K562 (cell line): Measurements from ENCODE around the gene TM4SF20. TPM values are rescaled to one million over a fixed set of nuclear protein-coding genes. Genes with fewer than 3 reads are reported as not detected.

ENCODE experiments used
- ATAC-seq: fragments of 200-7000 bp; cut with Tn5 transposase; 3 replicates; pipeline ENCODE4 v1.9.1; 2020; ENCODE audit warnings: moderate library complexity
- BruUV-seq: library from RNA; stranded (reverse); fragments of 400-500 nt; replicated peaks from 2 replicates; lab custom pipeline; 2021; lab: Mats Ljungman, UMichigan
- CTCF ChIA-PET: fragments of 300-600 bp; formaldehyde crosslinking; extraction: SDS; loops from one replicate; lab custom pipeline; 2021; ENCODE audit warnings: low intra/inter-chr PET ratio; lab: Yijun Ruan, JAX
- POLR2A ChIA-PET: fragments of 300-600, 350-650 bp; sonication (Branson Sonifier 250); formaldehyde crosslinking; extraction: SDS; loops from one replicate; lab custom pipeline; 2021; ENCODE audit warnings: antibody characterized with exemption, inconsistent platforms; lab: Yijun Ruan, JAX
- DNase-seq, 4 experiments: peaks; one replicate each; pipeline versions ENCODE4 v3.0.0 to v3.0.0-alpha.2; 2011 to 2018; ENCODE audit warnings: low spot score in 3 of 4, mixed read lengths in 3 of 4; ENCODE audit errors: extremely low read depth in 1 of 4
- FAIRE-seq: peaks from 2 replicates; lab custom pipeline; 2011; peaks lifted over from hg19 to GRCh38; lab: Jason Lieb, UNC
- H2AFZ ChIP-seq: 2 replicates; pipeline ENCODE4 v1.6.0; 2011; ENCODE audit warnings: low read depth, low read length, control low read depth, inconsistent platforms
- H3K27ac ChIP-seq: fragments of 200-600 bp; 3 replicates; pipeline ENCODE4 v1.8.0; 2011; ENCODE audit warnings: low read depth, mild to moderate bottlenecking, control low read depth, inconsistent platforms, low read length, moderate library complexity, mixed read lengths; ENCODE audit errors: extremely low read depth
- H3K27me3 ChIP-seq, 2 experiments: fragments of 300-600 bp in 1 of 2; 2 replicates in 1 of 2; 3 replicates in 1 of 2; pipeline versions ENCODE4 v1.6.0 to v1.8.0; 2011; ENCODE audit warnings: inconsistent platforms in 2 of 2, low read length in 2 of 2, mild to moderate bottlenecking in 1 of 2, mixed read lengths in 1 of 2, moderate library complexity in 1 of 2; ENCODE audit not compliant: control insufficient read depth in 2 of 2, insufficient read depth in 2 of 2
- H3K36me3 ChIP-seq: fragments of 300-600 bp; 3 replicates; pipeline ENCODE4 v1.8.0; 2011; ENCODE audit warnings: mild to moderate bottlenecking, low read length, inconsistent platforms; ENCODE audit not compliant: control insufficient read depth, insufficient read depth
- H3K4me1 ChIP-seq, 2 experiments: fragments of 200-600 bp in 1 of 2; replicated peaks in 1 of 2; 2 replicates in 1 of 2; 3 replicates in 1 of 2; pipeline versions ENCODE4 v1.5.1 to v1.8.0; 2011; ENCODE audit warnings: inconsistent platforms in 2 of 2, low read length in 2 of 2, mild to moderate bottlenecking in 1 of 2, mixed read lengths in 1 of 2, moderate library complexity in 1 of 2; ENCODE audit not compliant: control insufficient read depth in 2 of 2, insufficient read depth in 2 of 2
- H3K4me2 ChIP-seq: 2 replicates; pipeline ENCODE4 v1.6.1; 2011; ENCODE audit warnings: low read length, control low read depth, inconsistent platforms, mixed read lengths; ENCODE audit not compliant: insufficient read depth
- H3K4me3 ChIP-seq: fragments of 200-600 bp; sonication (generic), shearing (Covaris generic); 2 replicates; pipeline ENCODE4 v1.5.1; 2016; ENCODE audit warnings: control low read depth, inconsistent platforms
- H3K79me2 ChIP-seq: fragments of 200-600 bp; 3 replicates; pipeline ENCODE4 v1.8.0; 2011; ENCODE audit warnings: low read length, inconsistent platforms; ENCODE audit not compliant: control insufficient read depth, insufficient read depth
- H3K9ac ChIP-seq, 2 experiments: 2 replicates each; pipeline versions ENCODE4 v1.6.0 to v1.6.1; 2011; ENCODE audit warnings: low read depth in 2 of 2, low read length in 2 of 2, control low read depth in 1 of 2, inconsistent platforms in 1 of 2, mild to moderate bottlenecking in 1 of 2, mixed read lengths in 1 of 2; ENCODE audit not compliant: insufficient read depth in 1 of 2
- H3K9me1 ChIP-seq: one replicate; pipeline ENCODE4 v1.6.0; 2011; ENCODE audit warnings: inconsistent platforms, mild to moderate bottlenecking, low read length, moderate library complexity; ENCODE audit not compliant: control insufficient read depth, insufficient read depth
- H3K9me3 ChIP-seq: replicated peaks from 2 replicates; pipeline ENCODE4 v1.5.1; 2011; ENCODE audit warnings: low read depth, low read length, inconsistent platforms; ENCODE audit not compliant: control insufficient read depth, insufficient read depth
- H4K20me1 ChIP-seq: replicated peaks from 2 replicates; pipeline ENCODE4 v1.6.1; 2011; ENCODE audit warnings: low read length, inconsistent platforms, mixed read lengths; ENCODE audit not compliant: control insufficient read depth, insufficient read depth
- ADNP ChIP-seq: fragments of 200-800 bp; sonication (Bioruptor generic); IDR thresholded peaks from 2 replicates; pipeline ENCODE4 v1.6.1; 2016; ENCODE audit warnings: missing genetic modification characterization, missing compliant biosample characterization
- ARID2 ChIP-seq: fragments of 450-650 bp; IDR thresholded peaks from 2 replicates; pipeline ENCODE4 v1.6.1; 2017; ENCODE audit warnings: antibody characterized with exemption, mild to moderate bottlenecking
- CBFA2T3 ChIP-seq: fragments of 450-650 bp; IDR thresholded peaks from 2 replicates; pipeline ENCODE4 v1.6.1; 2017
- DDX20 ChIP-seq: fragments of 450-650 bp; IDR thresholded peaks from 2 replicates; pipeline ENCODE4 v1.6.1; 2016; ENCODE audit warnings: missing genetic modification characterization, low read depth, mild to moderate bottlenecking, missing compliant biosample characterization, moderate library complexity
- HNRNPH1 ChIP-seq: fragments of 200-400 bp; formaldehyde crosslinking; optimal IDR thresholded peaks from 2 replicates; pipeline ENCODE3; 2017; ENCODE audit warnings: low read depth, mild to moderate bottlenecking, low read length, moderate library complexity
- HNRNPL ChIP-seq: fragments of 200-400 bp; formaldehyde crosslinking; IDR thresholded peaks from 2 replicates; pipeline ENCODE4 v1.6.1; 2017; ENCODE audit warnings: low read depth, mild to moderate bottlenecking, low read length
- NCOR1 ChIP-seq: fragments of 450-650 bp; IDR thresholded peaks from 2 replicates; pipeline ENCODE4 v1.6.1; 2016; ENCODE audit warnings: mild to moderate bottlenecking, moderate library complexity
- PHB ChIP-seq: fragments of 250-450 bp; sonication (Bioruptor Pico); IDR thresholded peaks from 2 replicates; pipeline ENCODE4 v1.5.0; 2021
- TSC22D4 ChIP-seq: fragments of 450-650 bp; IDR thresholded peaks from 2 replicates; pipeline ENCODE4 v1.6.1; 2016; ENCODE audit warnings: missing genetic modification characterization, missing biosample characterization, control low read depth
- ZNF133 ChIP-seq: fragments of 250-450 bp; sonication (Bioruptor Pico); IDR thresholded peaks from 2 replicates; pipeline ENCODE4 v1.4.0; 2020; ENCODE audit warnings: mild to moderate bottlenecking
- ZNF707 ChIP-seq: fragments of 250-450 bp; sonication (Bioruptor Pico); conservative IDR thresholded peaks from 2 replicates; pipeline ENCODE4 v1.8.0; 2022; ENCODE audit warnings: inconsistent platforms, mild to moderate bottlenecking, moderate library complexity
- ZNF830 ChIP-seq: fragments of 250-450 bp; sonication (Bioruptor Pico); IDR thresholded peaks from 2 replicates; pipeline ENCODE4 v1.5.0; 2021; ENCODE audit warnings: mild to moderate bottlenecking
- WGBS: fragments of 100-300 bp; shearing (Covaris generic); methylation state at CpG from one replicate; pipeline ENCODE4 v1.1.6; 2016; ENCODE audit warnings: low coverage, mixed read lengths; ENCODE audit not compliant: insufficient coverage; ENCODE audit errors: missing lambda C conversion rate; 5-methylcytosine and 5-hydroxymethylcytosine counted together
- in situ Hi-C: fragments of 300-500 bp; cut with MboI; formaldehyde crosslinking; loops from 4 replicates; pipeline ENCODE4 v1.15.0; 2018; ENCODE audit warnings: inconsistent platforms, mixed read lengths
- intact Hi-C: fragments of 100-400 bp; cut with micrococcal nuclease; formaldehyde crosslinking; loops from 2 replicates; pipeline ENCODE4 v1.14.2; 2022
- polyA plus RNA-seq, 8 experiments: library from polyadenylated mRNA; depleted of rRNA in 4 of 8; stranded (reverse) in 5 of 8; unstranded in 3 of 8; fragments of >200 nt; fragmentation: Nextera tagmentation in 2 of 8; fragmentation: Illumina TruSeq in 1 of 8; extraction: Ambion mirVana in 2 of 8; extraction: Trizol in 1 of 8; gene quantifications; 2 replicates each; pipeline versions ENCODE4 v1.2.1 to v1.2.3, GENCODE V29; 2011 to 2014; ENCODE audit warnings: inconsistent platforms in 1 of 8, missing spikeins in 1 of 8
- total RNA-seq, 7 experiments: library from RNA; depleted of rRNA in 6 of 7; stranded (reverse); fragments of >200 nt in 6 of 7; fragmentation: Illumina TruSeq in 2 of 7; extraction: Trizol in 2 of 7; gene quantifications; 2 replicates each; pipeline versions ENCODE4 v1.2.1 to v1.2.3, GENCODE V29; 2011 to 2021; ENCODE audit warnings: low replicate concordance in 1 of 7
- TF ChIP-seq, protein P1 (sequence below): sonication (generic); formaldehyde crosslinking; IDR thresholded peaks from 2 replicates; pipeline ENCODE4 v1.8.1; 2023; ENCODE audit warnings: mild to moderate bottlenecking, missing genetic modification reagents
- TF ChIP-seq, protein P2 (sequence below): fragments of 200-400 bp; formaldehyde crosslinking; IDR thresholded peaks from 2 replicates; pipeline ENCODE4 v1.6.1; 2017; ENCODE audit warnings: mild to moderate bottlenecking, low read depth, low read length, moderate library complexity
- TF ChIP-seq, protein P3 (sequence below), 2 experiments: fragments of 200-800 bp in 1 of 2; sonication (Bioruptor generic) in 1 of 2; sonication (generic) in 1 of 2; formaldehyde crosslinking in 1 of 2; IDR thresholded peaks in 1 of 2; conservative IDR thresholded peaks in 1 of 2; 2 replicates each; pipeline versions ENCODE4 v1.5.0 to v1.6.1; 2016 to 2020; ENCODE audit warnings: missing compliant biosample characterization in 1 of 2, missing genetic modification characterization in 1 of 2, missing genetic modification reagents in 1 of 2

Gene TM4SF20
- total and polyA plus RNA-seq, 9 of the 15 experiments (the other 6 are each of a cell fraction or from before 2014, with no cell fraction given) = not detected

DNA sequence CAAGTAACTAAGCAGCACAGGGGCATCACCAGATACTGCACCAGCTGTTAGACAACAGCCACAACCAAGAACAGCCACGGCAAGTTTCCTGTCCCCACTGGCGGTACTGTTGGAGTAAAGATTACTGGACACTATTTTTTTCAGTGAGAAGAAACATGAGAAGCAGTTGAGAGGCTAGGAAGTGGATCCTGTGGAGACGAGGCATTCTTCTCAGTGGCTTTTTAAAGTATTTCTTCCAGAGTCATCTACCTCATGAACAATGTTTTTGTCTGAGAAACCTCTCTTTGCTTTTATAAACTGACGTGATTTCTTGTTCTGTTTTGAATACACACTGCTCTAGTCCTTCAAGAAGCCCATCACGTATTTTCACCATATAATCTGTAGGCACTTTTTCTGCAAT lies 18.8 kb downstream of the TM4SF20 start (continued):
- TF ChIP-seq, protein P1, sequence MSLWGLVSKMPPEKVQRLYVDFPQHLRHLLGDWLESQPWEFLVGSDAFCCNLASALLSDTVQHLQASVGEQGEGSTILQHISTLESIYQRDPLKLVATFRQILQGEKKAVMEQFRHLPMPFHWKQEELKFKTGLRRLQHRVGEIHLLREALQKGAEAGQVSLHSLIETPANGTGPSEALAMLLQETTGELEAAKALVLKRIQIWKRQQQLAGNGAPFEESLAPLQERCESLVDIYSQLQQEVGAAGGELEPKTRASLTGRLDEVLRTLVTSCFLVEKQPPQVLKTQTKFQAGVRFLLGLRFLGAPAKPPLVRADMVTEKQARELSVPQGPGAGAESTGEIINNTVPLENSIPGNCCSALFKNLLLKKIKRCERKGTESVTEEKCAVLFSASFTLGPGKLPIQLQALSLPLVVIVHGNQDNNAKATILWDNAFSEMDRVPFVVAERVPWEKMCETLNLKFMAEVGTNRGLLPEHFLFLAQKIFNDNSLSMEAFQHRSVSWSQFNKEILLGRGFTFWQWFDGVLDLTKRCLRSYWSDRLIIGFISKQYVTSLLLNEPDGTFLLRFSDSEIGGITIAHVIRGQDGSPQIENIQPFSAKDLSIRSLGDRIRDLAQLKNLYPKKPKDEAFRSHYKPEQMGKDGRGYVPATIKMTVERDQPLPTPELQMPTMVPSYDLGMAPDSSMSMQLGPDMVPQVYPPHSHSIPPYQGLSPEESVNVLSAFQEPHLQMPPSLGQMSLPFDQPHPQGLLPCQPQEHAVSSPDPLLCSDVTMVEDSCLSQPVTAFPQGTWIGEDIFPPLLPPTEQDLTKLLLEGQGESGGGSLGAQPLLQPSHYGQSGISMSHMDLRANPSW = no peak

DNA sequence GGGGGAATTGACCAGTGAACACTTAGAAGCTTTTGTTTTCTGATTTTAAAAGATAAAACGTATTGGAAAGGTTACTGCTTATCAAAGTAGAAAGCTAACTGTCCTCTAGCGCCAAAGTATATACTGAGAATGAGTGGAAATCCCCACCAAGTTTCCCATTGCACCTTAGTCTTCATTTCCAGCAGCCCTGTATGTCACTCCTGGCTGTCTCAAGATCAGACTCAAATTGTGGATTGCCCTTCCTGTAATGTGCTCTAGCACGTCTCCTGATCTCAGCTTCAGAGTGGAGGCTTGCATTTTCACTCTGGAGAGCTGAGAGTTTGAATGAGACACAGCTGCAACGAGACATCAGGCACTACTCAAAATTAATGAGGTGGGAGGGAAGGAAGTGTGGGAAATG lies 27.5 kb downstream of the TM4SF20 start:
- intact Hi-C loops (no loop called here), in situ Hi-C loops (no loop called here)
- peaks cover 30% of the 10 kb centered on the region; the same call in 2 of the 3 replicates for H3K36me3 ChIP-seq
- H2AFZ ChIP-seq = no peak overlapping the region
- no peaks in the 10 kb centered on the region for H4K20me1 ChIP-seq
- no TSS peak for BruUV-seq
- TF ChIP-seq, protein P2, sequence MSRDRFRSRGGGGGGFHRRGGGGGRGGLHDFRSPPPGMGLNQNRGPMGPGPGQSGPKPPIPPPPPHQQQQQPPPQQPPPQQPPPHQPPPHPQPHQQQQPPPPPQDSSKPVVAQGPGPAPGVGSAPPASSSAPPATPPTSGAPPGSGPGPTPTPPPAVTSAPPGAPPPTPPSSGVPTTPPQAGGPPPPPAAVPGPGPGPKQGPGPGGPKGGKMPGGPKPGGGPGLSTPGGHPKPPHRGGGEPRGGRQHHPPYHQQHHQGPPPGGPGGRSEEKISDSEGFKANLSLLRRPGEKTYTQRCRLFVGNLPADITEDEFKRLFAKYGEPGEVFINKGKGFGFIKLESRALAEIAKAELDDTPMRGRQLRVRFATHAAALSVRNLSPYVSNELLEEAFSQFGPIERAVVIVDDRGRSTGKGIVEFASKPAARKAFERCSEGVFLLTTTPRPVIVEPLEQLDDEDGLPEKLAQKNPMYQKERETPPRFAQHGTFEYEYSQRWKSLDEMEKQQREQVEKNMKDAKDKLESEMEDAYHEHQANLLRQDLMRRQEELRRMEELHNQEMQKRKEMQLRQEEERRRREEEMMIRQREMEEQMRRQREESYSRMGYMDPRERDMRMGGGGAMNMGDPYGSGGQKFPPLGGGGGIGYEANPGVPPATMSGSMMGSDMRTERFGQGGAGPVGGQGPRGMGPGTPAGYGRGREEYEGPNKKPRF = no peak
- no peak for TF ChIP-seq CBFA2T3
- TF ChIP-seq PHB (CRISPR knock-in tag) = no peak
- TF ChIP-seq ZNF830 (CRISPR knock-in tag) = no peak
- no peak for TF ChIP-seq ZNF133
- no peak for TF ChIP-seq HNRNPL
- no peak for TF ChIP-seq ZNF707 (CRISPR knock-in tag)
- no peak for TF ChIP-seq TSC22D4 (tag)
- TF ChIP-seq DDX20 (tag) = no peak
- TF ChIP-seq NCOR1 = no peak
- no peak for TF ChIP-seq ADNP (tag)
- TF ChIP-seq ARID2 = no peak
- TF ChIP-seq, protein P3, sequence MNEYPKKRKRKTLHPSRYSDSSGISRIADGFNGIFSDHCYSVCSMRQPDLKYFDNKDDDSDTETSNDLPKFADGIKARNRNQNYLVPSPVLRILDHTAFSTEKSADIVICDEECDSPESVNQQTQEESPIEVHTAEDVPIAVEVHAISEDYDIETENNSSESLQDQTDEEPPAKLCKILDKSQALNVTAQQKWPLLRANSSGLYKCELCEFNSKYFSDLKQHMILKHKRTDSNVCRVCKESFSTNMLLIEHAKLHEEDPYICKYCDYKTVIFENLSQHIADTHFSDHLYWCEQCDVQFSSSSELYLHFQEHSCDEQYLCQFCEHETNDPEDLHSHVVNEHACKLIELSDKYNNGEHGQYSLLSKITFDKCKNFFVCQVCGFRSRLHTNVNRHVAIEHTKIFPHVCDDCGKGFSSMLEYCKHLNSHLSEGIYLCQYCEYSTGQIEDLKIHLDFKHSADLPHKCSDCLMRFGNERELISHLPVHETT (CRISPR knock-in tag; conservative IDR thresholded peaks at IDR 0.05 in 1 of 2, IDR thresholded peaks at IDR 0.05 in 1 of 2) = no peak
- TF ChIP-seq HNRNPH1 = no peak
- ChIA-PET POLR2A (no interaction called here), CTCF (no interaction called here)
- H3K4me2 ChIP-seq = no peak overlapping the region
- H3K4me3 ChIP-seq = no peak overlapping the region
- no peak for DNase-seq
- no peak for ATAC-seq
- 42% methylated on average over 4 of the region's 4 CpGs for WGBS
- no peak overlapping the region for H3K9ac ChIP-seq
- H3K27ac ChIP-seq = no peak overlapping the region
- no peaks in the 10 kb centered on the region for H3K4me1 ChIP-seq
- H3K79me2 ChIP-seq = no peaks in the 10 kb centered on the region
- no peaks in the 10 kb centered on the region for H3K27me3 ChIP-seq
- H3K9me1 ChIP-seq = no peaks in the 10 kb centered on the region
- no peak for FAIRE-seq
- H3K9me3 ChIP-seq = no peaks in the 10 kb centered on the region
